Measurements from ENCODE around the gene TTLL6.

Gene TTLL6

DNA sequence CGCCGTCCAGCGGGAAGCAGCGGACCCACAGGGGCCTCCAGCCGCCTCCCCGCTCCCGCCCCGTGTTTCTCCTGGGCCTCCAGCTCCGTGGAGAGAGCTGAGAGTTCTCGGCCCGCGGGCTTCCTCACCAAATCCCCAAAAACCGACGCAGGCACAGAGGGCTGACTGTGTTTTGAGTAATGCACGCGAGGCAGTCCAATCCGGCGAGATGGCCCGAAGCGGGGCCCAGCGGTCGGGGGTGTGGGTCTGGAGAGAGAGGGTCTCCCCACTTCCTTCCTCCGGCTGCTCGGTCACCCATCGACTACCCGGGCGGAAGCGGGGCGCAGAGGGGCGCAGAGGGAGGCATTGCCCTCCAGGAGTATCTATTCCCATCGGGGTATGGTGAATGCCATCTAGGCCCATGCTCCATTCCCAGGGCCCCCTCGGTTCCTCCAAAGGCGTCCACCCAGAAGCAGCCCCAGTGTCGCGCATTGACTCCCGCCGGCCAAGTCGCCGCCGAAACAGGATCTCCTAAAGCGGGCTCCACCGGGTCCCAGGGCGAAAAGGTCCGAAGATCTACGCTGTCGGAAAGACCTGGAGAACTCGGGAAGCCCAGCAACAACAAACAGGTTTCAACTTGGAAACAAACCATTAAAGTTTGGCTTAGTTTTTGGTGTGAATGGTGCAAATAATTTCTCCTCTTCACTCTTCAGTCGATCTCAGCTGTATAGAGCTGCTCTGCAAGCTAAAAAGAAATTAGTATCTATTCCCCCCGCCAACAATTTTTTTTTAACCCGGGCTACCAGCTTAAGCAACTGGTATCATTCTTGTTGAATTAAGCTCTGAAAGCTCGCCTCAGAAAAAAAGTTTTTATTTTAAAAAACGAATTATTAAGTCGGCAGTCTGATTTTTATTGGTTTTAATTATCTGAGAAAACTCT, 69.3 kb downstream of the TTLL6 start:
- DNase-seq (ENCODE audit: low read depth) = no peak
- no peak overlapping the region for H3K4me3 ChIP-seq (replicated peaks; ENCODE audit: low read depth, low read length)
- no peak for TF ChIP-seq CTCF (IDR thresholded peaks at IDR 0.05; ENCODE audit: low read length, missing control alignments)

- no peak overlapping the region for H3K4me3 ChIP-seq (replicated peaks; ENCODE audit: low read depth, low read length)
- DNase-seq (ENCODE audit: low read depth) = no peak
- TF ChIP-seq CTCF (IDR thresholded peaks at IDR 0.05; ENCODE audit: low read length, missing control alignments) = no peak
Observed at GRCh38 chr17:48746916-48747444, 70.0 kb downstream of the TTLL6 start.

DNA sequence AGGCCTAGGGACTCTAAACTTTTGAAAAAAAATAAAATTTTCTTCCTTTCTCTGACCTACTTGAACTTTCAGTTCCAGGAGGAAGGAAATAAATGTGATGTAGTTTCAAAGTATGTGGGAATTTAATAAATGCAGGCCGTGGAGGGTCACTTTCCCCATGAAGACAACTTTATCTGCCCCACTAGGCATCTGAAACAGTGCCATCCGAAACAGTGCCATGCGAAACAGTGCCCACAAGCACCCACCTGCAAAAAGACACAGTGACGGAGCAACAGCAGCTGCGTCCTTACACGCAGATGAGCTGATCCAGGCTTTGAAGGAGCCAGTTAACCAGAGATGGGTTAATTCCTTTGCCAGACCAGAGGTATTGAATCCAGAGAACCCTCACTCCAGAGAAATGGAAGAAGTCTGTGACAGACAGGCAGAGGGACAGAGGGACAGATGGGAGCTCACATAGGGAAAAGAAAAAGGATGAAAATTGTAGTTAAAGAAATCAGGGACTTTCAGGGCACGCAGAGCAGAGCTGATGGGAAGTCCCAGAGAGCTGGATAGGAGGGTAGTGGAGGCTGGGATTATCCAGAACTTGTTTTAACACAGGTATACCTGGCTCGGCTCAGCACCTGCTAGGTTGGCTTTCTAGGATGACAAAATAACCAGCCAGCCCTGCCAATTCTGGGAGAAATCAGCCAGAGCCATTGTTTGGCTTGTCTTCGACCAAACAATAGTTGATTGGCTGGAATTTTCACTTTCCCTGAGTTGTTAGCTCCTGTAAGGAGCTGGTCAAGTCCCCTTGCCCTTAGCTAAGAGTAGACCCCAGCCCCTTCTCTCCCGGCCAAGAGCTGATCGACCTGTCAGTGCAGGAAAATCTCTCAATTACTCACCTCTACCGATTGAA, 71.4 kb downstream of the TTLL6 start:
- H3K4me3 ChIP-seq (replicated peaks; ENCODE audit: low read depth, low read length) = no peak overlapping the region
- DNase-seq (ENCODE audit: low read depth) = no peak
- no peak for TF ChIP-seq CTCF (IDR thresholded peaks at IDR 0.05; ENCODE audit: low read length, missing control alignments)

DNA sequence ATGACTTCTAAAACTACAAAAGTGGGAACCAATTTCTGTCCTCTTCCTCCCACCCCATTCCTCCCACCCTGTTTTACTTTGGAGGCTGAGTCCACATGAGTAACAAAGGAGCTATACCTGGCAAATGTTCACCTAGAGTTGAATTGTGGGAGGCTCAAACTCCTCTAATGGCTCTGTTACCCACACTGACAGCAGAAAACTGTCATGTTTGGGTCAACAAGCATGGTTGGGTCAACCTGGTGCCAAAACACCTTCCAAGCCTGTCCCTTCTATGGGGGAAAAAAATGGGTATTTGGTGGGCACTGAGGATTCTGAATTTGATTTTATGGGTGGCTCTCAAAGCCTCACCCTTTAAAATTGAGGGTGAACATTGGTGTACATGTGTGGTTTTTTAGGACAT, 76.5 kb downstream of the TTLL6 start:
- TF ChIP-seq CTCF (IDR thresholded peaks at IDR 0.05; ENCODE audit: low read length, missing control alignments) = no peak
- DNase-seq (ENCODE audit: low read depth) = no peak
- no peak overlapping the region for H3K4me3 ChIP-seq (replicated peaks; ENCODE audit: low read depth, low read length)

DNA sequence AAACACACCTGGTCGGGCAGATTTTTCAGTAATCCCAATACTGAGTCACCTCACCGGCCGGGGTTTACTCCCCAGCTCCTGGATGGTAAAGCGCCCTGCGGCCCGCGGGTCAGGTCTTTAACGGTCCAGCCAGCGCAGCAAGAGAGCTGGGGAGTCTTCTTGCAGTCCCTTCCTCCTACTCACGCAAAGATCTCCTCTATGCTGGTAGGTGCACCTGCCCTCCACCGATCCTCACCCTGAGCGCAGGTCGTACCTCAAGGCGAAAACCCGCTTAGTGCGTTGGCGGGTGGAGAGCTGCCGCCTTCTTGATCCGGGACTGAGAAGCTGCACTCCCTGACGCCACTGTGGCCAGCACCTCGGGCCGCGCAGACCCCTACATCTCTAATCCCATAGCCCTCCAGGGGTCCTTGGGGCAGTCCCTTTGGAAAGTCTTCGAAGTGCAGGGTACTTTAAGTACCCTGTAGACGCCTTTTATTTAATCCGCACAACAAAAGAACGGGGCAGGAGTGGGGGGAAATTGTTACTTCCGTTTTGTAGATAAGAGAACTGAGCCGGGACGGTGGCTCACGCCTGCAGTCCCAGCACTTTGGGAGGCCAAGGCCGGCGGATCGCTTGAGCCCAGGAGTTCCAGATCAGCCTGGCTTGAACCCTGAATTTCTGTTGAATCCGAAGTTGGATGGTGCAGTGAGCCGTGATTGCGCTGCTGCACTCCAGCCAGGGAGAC, 78.1 kb downstream of the TTLL6 start:
- H3K4me3 ChIP-seq (replicated peaks; ENCODE audit: low read depth, low read length) = no peak overlapping the region
- TF ChIP-seq CTCF (IDR thresholded peaks at IDR 0.05; ENCODE audit: low read length, missing control alignments) = no peak
- DNase-seq (ENCODE audit: low read depth) = no peak

- no peak for DNase-seq (ENCODE audit: low read depth)
- no peak overlapping the region for H3K4me3 ChIP-seq (replicated peaks; ENCODE audit: low read depth, low read length)
- TF ChIP-seq CTCF (IDR thresholded peaks at IDR 0.05; ENCODE audit: low read length, missing control alignments) = no peak
Observed at GRCh38 chr17:48738424-48738802, 78.6 kb downstream of the TTLL6 start.
